OCI-M2 (cell line): ENCODE results near the gene CMAS.

ENCODE experiments used
- DNase-seq: peaks from one replicate; lab custom pipeline; 2025; ENCODE audit not compliant: unreplicated experiment; lab: John Stamatoyannopoulos, UW

Gene CMAS

GRCh38 chr12:22105542-22105941 is 59.5 kb downstream of the CMAS start:
- no peak for DNase-seq

GRCh38 chr12:22110176-22110575 is 64.2 kb downstream of the CMAS start:
- DNase-seq, result no peak
